H1 (cell line): ENCODE measurements around the gene STAT3. TPM values are rescaled to one million over a fixed set of nuclear protein-coding genes. Genes with fewer than 3 reads are reported as not detected.

ENCODE experiments used
- CTCF ChIA-PET: fragments of 300-600 bp; sonication (Branson Sonifier 250); formaldehyde crosslinking; loops from one replicate; lab custom pipeline; 2021; ENCODE audit not compliant: partially characterized antibody; lab: Charles Lee
- POLR2A ChIA-PET: fragments of 300-600 bp; sonication (Branson Sonifier 250); formaldehyde crosslinking; loops from one replicate; lab custom pipeline; 2021; ENCODE audit warnings: inconsistent platforms; ENCODE audit not compliant: partially characterized antibody; lab: Charles Lee
- DNase-seq, 2 experiments: peaks; one replicate each; pipeline versions ENCODE4 v3.0.0 to v3.0.0-alpha.2; 2010 to 2022; ENCODE audit warnings: low spot score in 2 of 2, low read depth in 1 of 2, mixed read lengths in 1 of 2
- FAIRE-seq: peaks from 2 replicates; lab custom pipeline; 2011; peaks lifted over from hg19 to GRCh38; lab: Jason Lieb, UNC
- H2AFZ ChIP-seq: 2 replicates; pipeline ENCODE4 v1.8.1; 2012; ENCODE audit warnings: low read length, inconsistent platforms
- H2AK5ac ChIP-seq: 2 replicates; pipeline ENCODE4 v1.6.1; 2013; ENCODE audit warnings: low read depth, low read length
- H2BK120ac ChIP-seq: replicated peaks from 2 replicates; pipeline ENCODE3; 2013; ENCODE audit warnings: low read depth, low read length, inconsistent platforms
- H2BK12ac ChIP-seq: 2 replicates; pipeline ENCODE4 v1.6.1; 2013; ENCODE audit warnings: low read depth, low read length
- H2BK15ac ChIP-seq: 2 replicates; pipeline ENCODE4 v1.6.1; 2013; ENCODE audit warnings: low read length
- H2BK20ac ChIP-seq: 2 replicates; pipeline ENCODE4 v1.6.1; 2013; ENCODE audit warnings: low read length
- H2BK5ac ChIP-seq: 2 replicates; pipeline ENCODE4 v1.6.1; 2013; ENCODE audit warnings: low read depth, low read length
- H3K14ac ChIP-seq: 2 replicates; pipeline ENCODE4 v1.6.1; 2013; ENCODE audit warnings: inconsistent platforms; ENCODE audit not compliant: insufficient read length
- H3K18ac ChIP-seq: 2 replicates; pipeline ENCODE4 v1.6.1; 2013; ENCODE audit warnings: low read length; ENCODE audit errors: extremely low read depth
- H3K23ac ChIP-seq: 2 replicates; pipeline ENCODE4 v1.6.1; 2013; ENCODE audit warnings: inconsistent platforms; ENCODE audit not compliant: insufficient read length
- H3K23me2 ChIP-seq: 2 replicates; pipeline ENCODE4 v1.6.1; 2013; ENCODE audit warnings: low read depth, low read length
- H3K27ac ChIP-seq: 2 replicates; pipeline ENCODE4 v1.6.1; 2011; ENCODE audit warnings: low read depth, low read length, inconsistent platforms
- H3K27me3 ChIP-seq, 4 experiments: replicated peaks in 1 of 4; 1 replicate in 1 of 4; 2 replicates in 3 of 4; pipeline versions ENCODE4 v1.6.1 to v1.8.1; 2011 to 2013; ENCODE audit warnings: low read length in 3 of 4, mild to moderate bottlenecking in 3 of 4, inconsistent platforms in 2 of 4, mixed read lengths in 2 of 4, moderate library complexity in 1 of 4; ENCODE audit not compliant: control insufficient read depth in 3 of 4, insufficient read depth in 3 of 4; ENCODE audit errors: extremely low read depth in 1 of 4
- H3K36me3 ChIP-seq, 4 experiments: 2 replicates each; pipeline versions ENCODE4 v1.6.1 to v1.8.1; 2011 to 2013; ENCODE audit warnings: mild to moderate bottlenecking in 4 of 4, low read length in 3 of 4, moderate library complexity in 2 of 4, control low read depth in 1 of 4, inconsistent platforms in 1 of 4; ENCODE audit not compliant: insufficient read depth in 4 of 4, control insufficient read depth in 2 of 4
- H3K4ac ChIP-seq: replicated peaks from 2 replicates; pipeline ENCODE3; 2013; ENCODE audit warnings: low read length, low read depth, mixed read lengths, inconsistent platforms; ENCODE audit not compliant: insufficient read length
- H3K4me1 ChIP-seq, 4 experiments: replicated peaks in 1 of 4; 1 replicate in 1 of 4; 2 replicates in 3 of 4; pipeline versions ENCODE4 v1.6.1 to v1.8.1; 2011 to 2013; ENCODE audit warnings: low read length in 3 of 4, inconsistent platforms in 2 of 4, mixed read lengths in 1 of 4; ENCODE audit not compliant: insufficient read depth in 4 of 4, control insufficient read depth in 3 of 4
- H3K4me2 ChIP-seq, 2 experiments: 2 replicates each; pipeline versions ENCODE4 v1.6.1 to v1.8.1; 2011 to 2013; ENCODE audit warnings: low read depth in 2 of 2, low read length in 2 of 2, control low read depth in 1 of 2, inconsistent platforms in 1 of 2, mild to moderate bottlenecking in 1 of 2; ENCODE audit not compliant: insufficient read depth in 1 of 2
- H3K4me3 ChIP-seq, 4 experiments: fragments of 200-600, 300-600 bp in 1 of 4; sonication (generic), shearing (Covaris generic), sonication (Bioruptor Twin) in 1 of 4; 2 replicates each; pipeline versions ENCODE4 v1.5.1 to v1.8.1; 2011 to 2016; ENCODE audit warnings: low read length in 4 of 4, low read depth in 3 of 4, control low read depth in 2 of 4, inconsistent platforms in 2 of 4, mild to moderate bottlenecking in 2 of 4, mixed read lengths in 1 of 4, moderate library complexity in 1 of 4; ENCODE audit not compliant: insufficient read depth in 2 of 4; ENCODE audit errors: extremely low read depth in 1 of 4
- H3K56ac ChIP-seq: replicated peaks from 2 replicates; pipeline ENCODE3; 2013; ENCODE audit warnings: low read depth, mild to moderate bottlenecking, mixed read lengths, low read length, inconsistent platforms; ENCODE audit not compliant: insufficient read length
- H3K79me1 ChIP-seq: 2 replicates; pipeline ENCODE4 v1.6.1; 2013; ENCODE audit warnings: low read depth, low read length, control low read depth
- H3K79me2 ChIP-seq, 2 experiments: 2 replicates each; pipeline versions ENCODE4 v1.6.1 to v1.8.1; 2012 to 2013; ENCODE audit warnings: low read length in 2 of 2, mild to moderate bottlenecking in 2 of 2, inconsistent platforms in 1 of 2; ENCODE audit not compliant: insufficient read depth in 2 of 2, control insufficient read depth in 1 of 2
- H3K9ac ChIP-seq, 4 experiments: replicated peaks in 1 of 4; 1 replicate in 1 of 4; 2 replicates in 3 of 4; pipeline versions ENCODE4 v1.6.1 to v1.8.1; 2011 to 2013; ENCODE audit warnings: low read depth in 3 of 4, low read length in 3 of 4, control low read depth in 2 of 4, mild to moderate bottlenecking in 2 of 4, moderate library complexity in 2 of 4, inconsistent platforms in 1 of 4; ENCODE audit errors: extremely low read depth in 1 of 4
- H3K9me3 ChIP-seq, 2 experiments: 2 replicates each; pipeline versions ENCODE4 v1.6.1 to v1.8.1; 2012 to 2013; ENCODE audit warnings: mild to moderate bottlenecking in 2 of 2, moderate library complexity in 2 of 2, control low read depth in 1 of 2, inconsistent platforms in 1 of 2, low read depth in 1 of 2, low read length in 1 of 2, mixed read lengths in 1 of 2; ENCODE audit not compliant: insufficient read depth in 2 of 2
- H4K20me1 ChIP-seq, 2 experiments: replicated peaks in 1 of 2; 2 replicates each; pipeline versions ENCODE3 to v1.8.1; 2011 to 2013; ENCODE audit warnings: inconsistent platforms in 2 of 2, low read length in 2 of 2, mild to moderate bottlenecking in 1 of 2; ENCODE audit not compliant: insufficient read depth in 2 of 2, control insufficient read depth in 1 of 2
- H4K5ac ChIP-seq: 2 replicates; pipeline ENCODE4 v1.6.1; 2013; ENCODE audit warnings: low read length, low read depth, mixed read lengths, inconsistent platforms; ENCODE audit not compliant: insufficient read length
- H4K8ac ChIP-seq: 2 replicates; pipeline ENCODE4 v1.8.0; 2013; ENCODE audit warnings: mild to moderate bottlenecking, moderate library complexity, low read length, inconsistent platforms; ENCODE audit not compliant: insufficient read depth; ENCODE audit errors: extremely low read depth
- H4K91ac ChIP-seq: replicated peaks from 2 replicates; pipeline ENCODE3; 2013; ENCODE audit warnings: low read length, mixed read lengths, inconsistent platforms; ENCODE audit not compliant: insufficient read length
- BCL11A ChIP-seq, 2 experiments: IDR thresholded peaks; one replicate each; pipeline ENCODE4 v1.6.1; 2011; ENCODE audit warnings: low read depth in 2 of 2, low read length in 2 of 2, mild to moderate bottlenecking in 2 of 2
- CTCF ChIP-seq, 3 experiments: IDR thresholded peaks; 1 replicate in 2 of 3; 2 replicates in 1 of 3; pipeline versions ENCODE4 v1.5.1 to v1.6.1; 2011; ENCODE audit warnings: low read length in 3 of 3, mild to moderate bottlenecking in 3 of 3, inconsistent platforms in 2 of 3, low read depth in 1 of 3, moderate library complexity in 1 of 3; ENCODE audit not compliant: insufficient read depth in 1 of 3; ENCODE audit errors: control extremely low read depth in 1 of 3
- E2F6 ChIP-seq: IDR thresholded peaks from 2 replicates; pipeline ENCODE4 v1.6.1; 2012; ENCODE audit warnings: inconsistent platforms
- MAX ChIP-seq: IDR thresholded peaks from 2 replicates; pipeline ENCODE4 v1.6.1; 2012; ENCODE audit warnings: inconsistent platforms
- RAD21 ChIP-seq, 2 experiments: IDR thresholded peaks in 1 of 2; conservative IDR thresholded peaks in 1 of 2; 2 replicates each; pipeline ENCODE4 v1.6.1; 2011; ENCODE audit warnings: low read depth in 2 of 2, low read length in 2 of 2, improper control_type of control experiment in 1 of 2, inconsistent platforms in 1 of 2, mild to moderate bottlenecking in 1 of 2, moderate library complexity in 1 of 2
- WGBS, 2 experiments: shearing (Covaris generic) in 1 of 2; methylation state at CpG; one replicate each; pipeline versions ENCODE4 v1.1.6 to v1.1.7; 2013 to 2015; ENCODE audit warnings: low lambda C conversion rate in 2 of 2, mixed read lengths in 2 of 2, inconsistent platforms in 1 of 2, low coverage in 1 of 2, missing lambda C conversion rate in 1 of 2; ENCODE audit not compliant: insufficient replicate concordance in 2 of 2, insufficient coverage in 1 of 2, insufficient read length in 1 of 2; ENCODE audit errors: extremely low coverage in 1 of 2, missing lambda C conversion rate in 1 of 2; 5-methylcytosine and 5-hydroxymethylcytosine counted together
- polyA plus RNA-seq, 7 experiments: library from polyadenylated mRNA; depleted of rRNA in 3 of 7; stranded (reverse) in 5 of 7; unstranded in 2 of 7; fragments of >200 nt in 5 of 7; fragments of 200-250 nt in 2 of 7; gene quantifications; 1 replicate in 5 of 7; 2 replicates in 1 of 7; 4 replicates in 1 of 7; pipeline versions ENCODE4 v1.2.1 to v1.2.3, GENCODE V29; 2011 to 2013; ENCODE audit warnings: missing spikeins in 2 of 7, mixed read lengths in 2 of 7
- total RNA-seq: library from RNA; stranded (reverse); fragmentation: NEBNext Ultra II Directional; extraction: Animal tissue kit (Norgen Biotek cat#: 25700); gene quantifications from 2 replicates; pipeline ENCODE4 v1.2.1, GENCODE V29; 2021

The STAT3 gene
- total and polyA plus RNA-seq, 2 of the 8 experiments (the other 6 are each of a cell fraction or from before 2014, with no cell fraction given) = 38.4 to 94.1 TPM

- peaks cover 0 to 4% (median 2%) of the 10 kb centered on the region in 4 experiments; a peak in 3 of 8 replicates for H3K36me3 ChIP-seq
- no peak overlapping the region for H4K91ac ChIP-seq
- peak overlapping the region; percentile 17; the same call in 1 of the 2 replicates for H2AK5ac ChIP-seq
- H3K9ac ChIP-seq = no peak overlapping the region
- no peak overlapping the region for H3K56ac ChIP-seq
- H3K18ac ChIP-seq = no peak overlapping the region
- H3K4me2 ChIP-seq = peak overlapping the region in 1 of 2 experiments; percentile 16; a peak in 1 of 4 replicates
- no peaks in the 10 kb centered on the region; the same call in 1 of the 2 replicates for H3K79me1 ChIP-seq
- peak overlapping the region; percentile 30; the same call in 1 of the 2 replicates for H2BK12ac ChIP-seq
- H3K27ac ChIP-seq = no peak overlapping the region
- WGBS, 2 experiments = 88% methylated on average over 19 of the region's 19 CpGs; no CpG with 5 or more reads in 1 of the 2 experiments
- no peak overlapping the region for H3K23ac ChIP-seq
- no peak overlapping the region for H2BK120ac ChIP-seq
- H3K4ac ChIP-seq = no peak overlapping the region
- no peak overlapping the region for H2AFZ ChIP-seq
- H3K4me3 ChIP-seq = no peak overlapping the region
- no peaks in the 10 kb centered on the region for H3K23me2 ChIP-seq
- peak; percentile 64 for TF ChIP-seq MAX
- peak; percentile 53 for TF ChIP-seq E2F6
- peak in 2 of 3 experiments; percentile 22; a peak in 2 of 4 replicates for TF ChIP-seq CTCF (IDR thresholded peaks at IDR 0.05; ENCODE audit: control extremely low read depth in 1 of 3, insufficient read depth in 1 of 3, low read depth in 1 of 3, low read length in 3 of 3)
- no peak for TF ChIP-seq BCL11A (IDR thresholded peaks at IDR 0.05; ENCODE audit: low read depth in 2 of 2, low read length in 2 of 2)
- TF ChIP-seq RAD21 (IDR thresholded peaks at IDR 0.05 in 1 of 2, conservative IDR thresholded peaks at IDR 0.05 in 1 of 2; ENCODE audit: low read depth in 2 of 2, low read length in 2 of 2) = peak in 1 of 2 experiments; percentile 25; a peak in 1 of 4 replicates
- TF ChIP-seq, all 59 proteins: peak for 4
- DNase-seq = no peak
- Histone ChIP-seq H2BK15ac (0 out of 2 replicates have a peak overlapping the region, but pooled peaks have one; percentile 61), H3K27me3 (no peaks in the 10 kb centered on the region), H4K8ac (no peak overlapping the region), H3K9me3 (no peaks in the 10 kb centered on the region), H3K14ac (no peak overlapping the region), H2BK20ac (no peak overlapping the region), H4K20me1 (peaks cover 0 to 3% of the 10 kb centered on the region in 2 experiments), H3K79me2 (no peaks in the 10 kb centered on the region), H2BK5ac (no peak overlapping the region), H4K5ac (no peak overlapping the region), H3K4me1 (peaks cover 5 to 20% (median 8%) of the 10 kb centered on the region in 4 experiments; a peak in 6 of 7 replicates)
- POLR2A ChIA-PET = interaction anchor here (1.4 to 4.8 kb wide), 5 partner anchors 9 to 96 kb away, joined by 3 to 33 read pairs (median 9); partner anchors contain the start of gene STAT5A
- CTCF ChIA-PET = interaction anchor here (0.9 to 24.6 kb wide), 17 partner anchors 8 to 231 kb away, joined by 3 to 542 read pairs (median 4); partner anchors contain the start of gene GHDC
- no peak for FAIRE-seq
These were observed 78.1 kb downstream of the STAT3 start for GRCh38 chr17:42309986-42310786.
